T-helper 17 cell (primary cell): ENCODE measurements around the gene NFYC. TPM values are rescaled to one million over a fixed set of nuclear protein-coding genes. Genes with fewer than 3 reads are reported as not detected.
"Not testable (repeated sequence)": the region's sequence is repeated elsewhere in the genome, so short reads cannot be mapped to it uniquely, and the experiment has no call there.

ENCODE experiments used
- ATAC-seq: fragments of 150-1000 bp; cut with Tn5 transposase; 2 replicates; pipeline ENCODE4 v1.10.0; 2021; ENCODE audit warnings: mild to moderate bottlenecking, moderate library complexity
- DNase-seq, 3 donors: peaks; one replicate each; pipeline versions ENCODE4 v3.0.0 to v3.0.0-alpha.2; 2020 to 2021
- H3K9me3 ChIP-seq: one replicate; pipeline ENCODE4 v1.7.0; 2013; ENCODE audit warnings: low read length, mild to moderate bottlenecking; ENCODE audit not compliant: control insufficient read depth, poor library complexity, severe bottlenecking
- H3K27ac Mint-ChIP-seq: one replicate; pipeline ENCODE4 v1.8.0; 2022; ENCODE audit warnings: mild to moderate bottlenecking, moderate library complexity, mixed read lengths
- H3K27me3 Mint-ChIP-seq: one replicate; pipeline ENCODE4 v1.8.0; 2022; ENCODE audit warnings: mixed read lengths
- H3K36me3 Mint-ChIP-seq: one replicate; pipeline ENCODE4 v1.8.0; 2022; ENCODE audit warnings: low read depth, mixed read lengths
- H3K4me1 Mint-ChIP-seq: one replicate; pipeline ENCODE4 v1.8.0; 2022; ENCODE audit warnings: mild to moderate bottlenecking, mixed read lengths
- H3K4me3 Mint-ChIP-seq: one replicate; pipeline ENCODE4 v1.8.0; 2022; ENCODE audit warnings: mild to moderate bottlenecking, moderate library complexity, mixed read lengths
- total RNA-seq, 4 donors: library from RNA in 2 of 4; stranded (reverse) in 2 of 4; gene quantifications; one replicate each; pipeline ENCODE4 v1.2.3 and lab custom pipeline; 2022 to 2026

NFYC gene
- total RNA-seq, 2 donors from 2014 or later: 42.3 to 45.7 TPM

GRCh38 chr1:40717065-40717464 lies 25.6 kb downstream of the NFYC start:
- Mint-ChIP-seq H3K4me3 (no peak overlapping the region), H3K27ac (no peak overlapping the region), H3K36me3 (peaks cover 3% of the 10 kb centered on the region), H3K27me3 (no peaks in the 10 kb centered on the region), H3K4me1 (peaks cover 28% of the 10 kb centered on the region)
- no peak for DNase-seq
- no peaks in the 10 kb centered on the region for H3K9me3 ChIP-seq
- no peak for ATAC-seq

- no peak for ATAC-seq
- peaks cover 3% of the 10 kb centered on the region for H3K36me3 Mint-ChIP-seq
- no peaks in the 10 kb centered on the region for H3K27me3 Mint-ChIP-seq
- H3K4me3 Mint-ChIP-seq: no peak overlapping the region
- DNase-seq: no peak
- H3K4me1 Mint-ChIP-seq: peaks cover 31% of the 10 kb centered on the region
- no peaks in the 10 kb centered on the region for H3K9me3 ChIP-seq
- no peak overlapping the region for H3K27ac Mint-ChIP-seq
Measured at GRCh38 chr1:40717955-40718354, 26.5 kb downstream of the NFYC start.

GRCh38 chr1:40720493-40720892 lies 29.0 kb downstream of the NFYC start:
- Mint-ChIP-seq H3K27ac (no peak overlapping the region), H3K4me3 (no peak overlapping the region), H3K36me3 (peaks cover 3% of the 10 kb centered on the region), H3K27me3 (no peaks in the 10 kb centered on the region), H3K4me1 (peaks cover 29% of the 10 kb centered on the region)
- DNase-seq (no peak), ATAC-seq (no peak)
- no peaks in the 10 kb centered on the region for H3K9me3 ChIP-seq

- no peak for DNase-seq
- H3K36me3 Mint-ChIP-seq: no peaks in the 10 kb centered on the region
- H3K4me3 Mint-ChIP-seq: no peak overlapping the region
- H3K27ac Mint-ChIP-seq: no peak overlapping the region
- ATAC-seq: no peak
- H3K4me1 Mint-ChIP-seq: peaks cover 25% of the 10 kb centered on the region
- no peaks in the 10 kb centered on the region for H3K27me3 Mint-ChIP-seq
- H3K9me3 ChIP-seq: no peaks in the 10 kb centered on the region
Measured at GRCh38 chr1:40722622-40723021, 31.1 kb downstream of the NFYC start.

- DNase-seq: no peak
- no peaks in the 10 kb centered on the region for H3K9me3 ChIP-seq
- no peak for ATAC-seq
- no peak overlapping the region for H3K4me3 Mint-ChIP-seq
- H3K27ac Mint-ChIP-seq: peak overlapping the region; percentile 51
- no peaks in the 10 kb centered on the region for H3K36me3 Mint-ChIP-seq
- peaks cover 23% of the 10 kb centered on the region for H3K4me1 Mint-ChIP-seq
- H3K27me3 Mint-ChIP-seq: no peaks in the 10 kb centered on the region
Measured at GRCh38 chr1:40723196-40723955, 31.9 kb downstream of the NFYC start.

- not testable (repeated sequence) for H3K4me3 Mint-ChIP-seq, DNase-seq, H3K27ac Mint-ChIP-seq
Measured at GRCh38 chr1:40727662-40728061, 36.2 kb downstream of the NFYC start.

GRCh38 chr1:40729316-40729862 lies 37.9 kb downstream of the NFYC start:
- H3K27me3 Mint-ChIP-seq, H3K27ac Mint-ChIP-seq, H3K9me3 ChIP-seq, H3K4me3 Mint-ChIP-seq, DNase-seq, H3K36me3 Mint-ChIP-seq, ATAC-seq: not testable (repeated sequence)
- peaks cover 46% of the 10 kb centered on the region for H3K4me1 Mint-ChIP-seq

More at GRCh38 chr1:40727662-40728061, 36.2 kb downstream of the NFYC start:
- not testable (repeated sequence) for H3K27me3 Mint-ChIP-seq, H3K9me3 ChIP-seq, H3K36me3 Mint-ChIP-seq, ATAC-seq
- peaks cover 45% of the 10 kb centered on the region for H3K4me1 Mint-ChIP-seq

GRCh38 chr1:40732756-40733301 lies 41.3 kb downstream of the NFYC start:
- DNase-seq (no peak), ATAC-seq (no peak)
- H3K27ac Mint-ChIP-seq: no peak overlapping the region
- no peaks in the 10 kb centered on the region for H3K27me3 Mint-ChIP-seq
- peaks cover 39% of the 10 kb centered on the region for H3K4me1 Mint-ChIP-seq
- no peak overlapping the region for H3K4me3 Mint-ChIP-seq
- peaks cover 2% of the 10 kb centered on the region for H3K36me3 Mint-ChIP-seq
- no peaks in the 10 kb centered on the region for H3K9me3 ChIP-seq

GRCh38 chr1:40734882-40735628 lies 43.6 kb downstream of the NFYC start:
- no peaks in the 10 kb centered on the region for H3K27me3 Mint-ChIP-seq
- H3K36me3 Mint-ChIP-seq: peaks cover 10% of the 10 kb centered on the region
- no peak overlapping the region for H3K27ac Mint-ChIP-seq
- peaks cover 35% of the 10 kb centered on the region for H3K4me1 Mint-ChIP-seq
- no peak for DNase-seq
- H3K4me3 Mint-ChIP-seq: no peak overlapping the region
- ATAC-seq: no peak
- no peaks in the 10 kb centered on the region for H3K9me3 ChIP-seq

- ATAC-seq (no peak), DNase-seq (no peak)
- Mint-ChIP-seq H3K4me1 (peaks cover 30% of the 10 kb centered on the region), H3K27me3 (no peaks in the 10 kb centered on the region), H3K36me3 (peaks cover 10% of the 10 kb centered on the region), H3K27ac (no peak overlapping the region), H3K4me3 (no peak overlapping the region)
- H3K9me3 ChIP-seq: no peaks in the 10 kb centered on the region
Measured at GRCh38 chr1:40736085-40736531, 44.6 kb downstream of the NFYC start.

GRCh38 chr1:40738831-40739230 lies 47.3 kb downstream of the NFYC start:
- peaks cover 25% of the 10 kb centered on the region for H3K4me1 Mint-ChIP-seq

GRCh38 chr1:40739455-40740008 lies 48.0 kb downstream of the NFYC start:
- ATAC-seq: no peak
- no peak overlapping the region for H3K27ac Mint-ChIP-seq

More at GRCh38 chr1:40738831-40739230, 47.3 kb downstream of the NFYC start:
- Mint-ChIP-seq H3K36me3 (peaks cover 10% of the 10 kb centered on the region), H3K27me3 (no peaks in the 10 kb centered on the region), H3K4me3 (no peak overlapping the region), H3K27ac (no peak overlapping the region)
- ATAC-seq (no peak), DNase-seq (no peak)
- H3K9me3 ChIP-seq: no peaks in the 10 kb centered on the region

More at GRCh38 chr1:40739455-40740008, 48.0 kb downstream of the NFYC start:
- Mint-ChIP-seq H3K36me3 (peaks cover 10% of the 10 kb centered on the region), H3K27me3 (no peaks in the 10 kb centered on the region), H3K4me3 (no peak overlapping the region), H3K4me1 (peaks cover 25% of the 10 kb centered on the region)
- no peak for DNase-seq
- H3K9me3 ChIP-seq: no peaks in the 10 kb centered on the region
